HG03354 (cell line): ENCODE data around the gene MOV10L1.
"Not testable (repeated sequence)": the region's sequence is repeated elsewhere in the genome, so short reads cannot be mapped to it uniquely, and the experiment has no call there.

Source experiments
- ATAC-seq: cut with Tn5 transposase; IDR thresholded peaks from one replicate; pipeline ENCODE4 v1.9.1; 2021; ENCODE audit warnings: mild to moderate bottlenecking; ENCODE audit not compliant: unreplicated experiment, poor library complexity, severe bottlenecking

The MOV10L1 gene

DNA sequence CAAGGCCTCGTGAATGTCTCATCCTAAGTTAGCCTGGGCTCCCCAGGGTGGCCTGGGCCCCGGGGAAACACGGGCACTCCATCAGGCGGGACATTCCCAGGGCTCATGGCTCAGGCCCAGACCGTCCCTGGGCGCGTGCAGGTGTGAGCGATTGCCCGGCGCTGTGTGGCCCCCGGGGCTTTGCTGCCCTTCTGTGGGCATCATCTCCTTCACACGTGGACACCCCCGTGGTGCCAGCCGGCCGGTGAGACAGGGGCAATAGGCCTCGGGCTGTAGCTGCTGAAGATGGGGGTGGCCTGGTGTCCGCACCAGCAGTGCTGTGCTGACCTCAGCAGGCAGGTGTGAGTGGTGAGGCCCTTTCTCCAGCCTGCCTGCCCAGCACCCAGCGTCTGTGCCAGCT is 106.5 kb downstream of the MOV10L1 start:
- no peak for ATAC-seq

- ATAC-seq, result no peak
Observed at GRCh38 chr22:50197000-50197800, 107.4 kb downstream of the MOV10L1 start.

DNA sequence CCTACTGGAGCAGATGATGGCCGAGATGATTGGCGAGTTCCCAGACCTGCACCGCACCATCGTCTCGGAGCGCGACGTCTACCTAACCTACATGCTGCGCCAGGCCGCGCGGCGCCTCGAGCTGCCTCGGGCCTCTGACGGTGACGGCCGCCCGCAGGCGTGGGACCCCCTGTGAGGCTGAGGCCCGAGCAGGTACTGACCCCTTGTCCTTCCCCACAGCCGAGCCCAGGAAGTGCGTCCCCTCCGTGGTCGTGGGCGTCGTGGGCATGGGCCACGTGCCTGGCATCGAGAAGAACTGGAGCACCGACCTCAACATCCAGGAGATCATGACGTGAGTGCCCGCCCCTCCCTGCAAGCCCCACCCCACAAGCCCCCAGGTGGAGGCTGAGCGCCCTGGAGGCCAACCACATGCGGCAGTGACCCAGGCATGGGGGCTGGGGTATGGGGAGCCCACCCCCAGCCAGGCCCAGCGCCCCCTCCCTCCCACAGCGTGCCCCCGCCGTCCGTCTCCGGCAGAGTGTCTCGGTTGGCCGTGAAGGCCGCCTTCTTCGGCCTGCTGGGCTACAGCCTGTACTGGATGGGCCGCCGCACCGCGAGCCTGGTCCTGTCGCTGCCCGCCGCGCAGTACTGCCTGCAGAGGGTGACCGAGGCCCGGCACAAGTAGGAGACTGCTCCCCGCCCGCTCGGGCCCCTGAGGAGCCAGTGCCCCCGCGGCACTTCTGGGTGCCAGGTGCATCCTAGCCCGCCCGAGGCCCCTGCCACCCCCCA is 108.2 kb downstream of the MOV10L1 start:
- no peak for ATAC-seq

DNA sequence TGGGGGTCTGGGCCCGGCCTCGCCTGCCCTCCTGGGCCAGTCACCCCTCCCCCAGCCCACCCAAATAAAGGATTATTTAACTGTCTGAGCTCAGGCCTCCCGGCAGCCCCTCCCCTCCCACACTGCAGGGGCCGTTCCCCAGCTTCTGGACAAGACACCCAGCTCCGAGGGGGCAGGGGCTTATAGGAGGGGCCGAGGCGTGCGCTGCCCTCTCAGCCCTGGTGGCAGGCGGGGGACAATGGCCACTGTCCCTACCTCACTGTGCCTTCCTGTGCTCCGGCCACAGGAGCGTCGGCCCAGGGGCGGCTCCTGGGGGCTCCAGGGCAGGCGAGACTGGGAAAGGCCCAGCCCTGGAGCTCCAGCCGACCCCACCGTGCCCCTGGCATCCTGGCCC is 108.8 kb downstream of the MOV10L1 start:
- ATAC-seq, result no peak

GRCh38 chr22:50199251-50199721 is 109.5 kb downstream of the MOV10L1 start:
- no peak for ATAC-seq

DNA sequence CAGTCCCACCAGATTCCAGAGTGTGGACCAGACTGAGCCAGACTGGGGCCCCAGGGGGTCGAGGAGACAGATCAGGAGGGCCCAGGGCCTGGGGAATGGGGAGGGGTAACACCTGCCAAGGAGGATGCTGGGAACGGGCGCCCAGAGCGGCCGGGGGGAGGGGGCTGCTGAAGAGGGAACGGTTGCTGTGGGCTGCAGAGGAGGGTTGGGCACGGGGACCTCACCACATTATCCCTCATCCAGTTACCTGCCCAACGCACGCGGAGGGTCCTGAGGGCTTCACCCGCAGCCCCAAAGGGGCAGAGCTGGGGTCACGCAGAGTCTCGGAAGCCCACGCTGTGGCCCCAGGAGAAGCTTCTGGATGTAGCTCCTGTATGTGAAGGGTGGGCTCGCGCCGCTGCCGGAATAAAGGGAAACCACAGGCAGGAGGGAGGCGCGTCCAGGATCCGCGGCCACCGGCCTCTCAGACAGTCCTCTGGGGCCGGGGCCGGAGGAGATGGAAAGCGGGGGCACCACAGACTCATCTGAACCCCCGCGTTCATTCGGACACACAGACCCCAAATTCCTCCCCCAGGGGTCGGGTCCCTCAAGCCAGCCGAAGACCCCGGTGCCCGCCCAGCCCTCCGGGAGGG is 110.1 kb downstream of the MOV10L1 start:
- ATAC-seq, result peak; percentile 7

DNA sequence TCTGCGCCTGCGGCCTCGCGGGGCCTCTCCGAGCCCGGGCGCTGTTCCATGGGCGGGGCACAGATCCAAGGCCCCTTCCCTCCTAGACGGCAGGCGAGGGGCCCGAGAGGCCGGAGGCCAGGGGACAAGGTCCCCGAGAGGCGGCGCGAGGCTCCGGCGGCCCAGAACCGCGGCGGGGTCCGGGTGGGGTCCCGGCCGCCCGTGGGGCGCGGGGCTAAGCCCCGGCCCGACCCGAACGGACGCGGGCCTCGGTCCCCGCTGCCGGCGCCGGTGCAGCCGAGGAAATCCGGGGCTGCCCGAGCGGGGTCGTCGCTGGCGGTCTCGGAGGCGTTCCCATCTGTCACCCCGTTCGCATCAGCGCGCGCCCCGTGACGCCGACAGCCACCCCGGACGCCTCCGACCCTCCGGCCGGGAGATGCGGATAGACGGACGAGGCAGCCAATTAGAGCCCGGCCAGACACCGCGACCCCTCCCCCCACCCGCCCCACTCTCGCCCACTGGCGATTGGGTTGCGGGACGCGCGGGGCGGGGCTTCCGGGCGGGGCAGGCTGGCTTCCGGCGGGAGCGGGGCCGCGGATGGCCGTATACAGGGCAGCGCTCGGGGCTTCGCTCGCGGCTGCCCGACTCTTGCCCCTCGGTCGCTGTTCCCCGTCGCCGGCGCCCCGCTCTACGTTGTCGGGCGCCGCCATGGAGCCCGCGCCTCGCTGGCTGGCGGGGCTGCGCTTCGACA is 110.8 kb downstream of the MOV10L1 start, which contains the start of gene SELENOO:
Gene SELENOO, plus strand, starts transcription at position 551 of the 730 bp plus-strand sequence. Its CDS starts 26 bp downstream, at position 577.
- ATAC-seq, result peak; percentile 71

DNA sequence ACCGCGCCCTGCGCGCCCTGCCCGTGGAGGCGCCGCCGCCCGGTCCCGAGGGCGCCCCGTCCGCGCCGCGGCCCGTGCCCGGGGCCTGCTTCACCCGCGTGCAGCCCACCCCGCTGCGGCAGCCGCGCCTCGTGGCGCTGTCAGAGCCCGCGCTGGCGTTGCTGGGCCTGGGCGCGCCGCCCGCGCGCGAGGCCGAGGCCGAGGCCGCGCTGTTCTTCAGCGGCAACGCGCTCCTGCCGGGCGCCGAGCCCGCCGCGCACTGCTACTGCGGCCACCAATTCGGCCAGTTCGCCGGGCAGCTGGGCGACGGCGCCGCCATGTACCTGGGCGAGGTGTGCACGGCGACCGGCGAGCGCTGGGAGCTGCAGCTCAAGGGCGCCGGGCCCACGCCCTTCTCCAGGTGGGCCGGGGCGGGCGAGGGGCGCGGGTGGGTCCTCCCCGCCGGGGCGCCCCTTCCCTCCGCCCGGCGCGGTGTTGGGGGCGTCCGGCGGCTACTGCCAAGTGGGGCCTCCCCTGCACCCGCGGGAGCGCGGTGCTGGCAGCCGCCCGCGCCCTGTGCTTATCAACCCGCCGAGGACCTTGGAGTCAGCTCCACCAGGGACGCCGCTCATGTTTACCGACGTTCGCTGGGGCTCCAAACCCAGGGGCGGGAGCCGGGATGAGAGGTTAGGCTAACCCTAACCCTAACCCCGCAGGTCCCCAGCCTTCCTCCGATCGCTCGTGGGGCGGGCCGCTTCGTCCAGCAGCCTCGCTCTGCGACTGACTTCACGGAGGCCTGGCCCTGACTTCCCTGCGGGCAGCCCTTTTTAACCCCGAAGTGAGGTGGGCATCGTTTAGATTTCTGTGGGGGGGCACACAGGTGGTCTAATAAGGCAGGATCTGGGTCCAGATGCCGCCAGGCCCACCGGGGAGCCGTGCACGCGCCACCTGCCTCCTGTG is 111.7 kb downstream of the MOV10L1 start:
- ATAC-seq, result peak; percentile 24

- no peak for ATAC-seq
Observed at GRCh38 chr22:50202130-50202666, 112.4 kb downstream of the MOV10L1 start.

GRCh38 chr22:50203288-50203687 is 113.5 kb downstream of the MOV10L1 start:
- no peak for ATAC-seq

- ATAC-seq, result no peak
Observed at GRCh38 chr22:50204571-50204970, 114.8 kb downstream of the MOV10L1 start.

DNA sequence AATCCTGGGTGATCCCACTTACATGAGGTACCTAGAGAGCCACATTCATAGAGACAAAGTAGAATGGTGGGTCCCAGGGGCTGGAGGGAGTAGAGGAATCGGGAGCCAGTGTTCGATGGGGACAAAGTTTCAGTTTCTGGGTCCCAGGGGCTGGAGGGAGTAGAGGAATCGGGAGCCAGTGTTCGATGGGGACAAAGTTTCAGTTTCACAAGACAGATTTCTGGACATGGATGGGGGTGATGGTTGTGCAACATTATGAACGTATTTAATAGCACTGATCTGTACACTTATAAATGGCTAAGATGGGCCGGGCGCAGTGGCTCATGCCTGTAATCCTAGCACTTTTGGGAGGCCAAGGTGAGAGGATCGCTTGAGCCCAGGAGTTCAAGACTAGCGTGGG is 115.2 kb downstream of the MOV10L1 start:
- not testable (repeated sequence) for ATAC-seq

GRCh38 chr22:50205781-50206569 is 116.2 kb downstream of the MOV10L1 start:
- ATAC-seq, result no peak

GRCh38 chr22:50206599-50206998 is 116.8 kb downstream of the MOV10L1 start:
- no peak for ATAC-seq

DNA sequence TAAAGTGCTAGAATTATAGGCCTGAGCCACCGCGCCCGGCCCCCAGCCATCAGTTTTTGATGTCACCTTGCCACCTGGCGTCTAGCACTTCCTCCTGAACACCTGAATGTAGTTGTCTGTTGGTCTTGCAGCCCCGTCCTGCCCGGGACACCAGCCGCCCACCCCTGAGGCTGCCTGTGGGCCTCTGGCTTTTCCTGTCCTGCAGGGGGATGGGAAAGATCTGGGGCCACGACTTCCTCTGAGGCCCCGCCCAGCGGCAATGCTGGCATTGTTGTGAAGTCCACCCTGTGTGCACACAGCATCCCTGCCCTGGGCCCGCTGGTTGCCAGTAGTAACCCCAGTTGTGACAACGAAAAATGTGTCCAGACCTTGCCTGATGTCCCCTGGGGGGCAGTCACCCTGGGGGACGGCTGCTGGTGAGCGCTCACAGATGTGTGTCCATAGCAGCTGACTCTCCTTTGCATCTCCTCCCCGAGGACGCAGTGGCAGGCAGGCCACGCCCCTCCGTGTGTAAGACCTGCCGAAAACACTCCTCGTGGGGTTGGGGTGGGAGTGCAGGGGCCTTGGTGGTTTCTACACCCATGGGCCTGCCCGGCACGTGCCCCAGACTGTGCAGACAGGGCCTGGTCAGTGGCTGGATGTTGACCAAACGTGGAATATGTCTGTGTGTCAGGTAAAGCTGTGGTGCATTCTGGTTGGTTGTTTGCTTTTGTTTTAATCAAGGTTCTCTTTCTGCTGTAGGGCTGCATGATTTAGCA is 117.8 kb downstream of the MOV10L1 start:
- ATAC-seq, result no peak

GRCh38 chr22:50208430-50208938 is 118.7 kb downstream of the MOV10L1 start:
- ATAC-seq, result no peak
